ENCODE measurements around the gene PUM2.

PUM2 gene

DNA sequence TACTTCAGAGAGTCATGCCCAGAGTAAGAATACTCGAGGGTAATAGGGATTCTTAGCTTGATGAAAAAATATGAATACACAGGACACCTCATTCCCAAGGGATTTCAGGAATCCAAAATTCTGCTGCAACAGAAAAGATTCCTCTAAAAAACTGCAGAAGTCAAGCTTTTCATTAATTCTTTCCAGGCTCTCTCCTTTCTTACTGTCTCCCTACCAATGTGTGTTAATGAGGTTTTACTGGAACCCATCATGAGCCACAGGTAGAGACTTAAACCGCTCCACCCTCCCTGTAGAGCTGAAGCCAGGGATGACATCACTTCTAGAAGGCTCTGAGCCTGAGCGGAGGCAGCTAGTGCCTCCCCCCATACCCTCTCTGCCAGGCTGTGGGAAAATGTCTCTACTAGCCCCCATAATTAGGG, 129.1 kb downstream of the PUM2 start:
- no peak for DNase-seq
- TF ChIP-seq POLR2A (IDR thresholded peaks at IDR 0.05; ENCODE audit: low read length) (no peak), GATA1 (IDR thresholded peaks at IDR 0.05; ENCODE audit: low read depth, low read length) (no peak)

GRCh38 chr2:20220806-20221554, 129.7 kb downstream of the PUM2 start:
- DNase-seq, result no peak

DNA sequence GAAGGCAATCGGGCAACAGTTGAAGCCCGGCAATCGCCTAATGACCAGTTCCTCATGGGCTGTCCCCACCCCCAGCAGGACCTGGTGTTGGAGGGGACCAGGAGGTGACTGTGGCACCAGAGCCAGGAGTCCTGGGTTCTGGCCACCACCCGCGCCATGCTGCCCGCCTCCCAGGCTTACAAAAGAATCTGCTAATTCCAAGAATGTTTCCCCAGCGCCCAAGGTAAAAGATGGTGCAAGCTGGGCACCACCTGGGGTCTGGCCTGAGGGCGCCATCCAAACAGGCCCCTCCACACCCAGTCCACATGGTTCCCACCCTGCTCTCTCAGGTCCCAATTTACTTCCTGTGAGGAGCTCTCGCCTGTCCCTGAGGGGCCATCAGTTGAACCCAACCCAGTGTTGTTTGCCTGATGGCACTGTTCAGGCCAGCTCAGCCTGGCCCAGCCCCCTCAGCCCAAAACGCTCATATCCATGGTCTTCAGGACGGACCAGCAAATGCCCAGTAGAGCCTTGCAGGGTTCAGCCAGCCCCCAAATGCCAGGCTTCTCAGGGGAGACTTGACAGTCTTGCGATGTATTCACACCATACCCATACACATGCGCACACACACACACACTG, 130.8 kb downstream of the PUM2 start:
- no peak for DNase-seq
- TF ChIP-seq GATA1 (IDR thresholded peaks at IDR 0.05; ENCODE audit: low read depth, low read length), result no peak
- TF ChIP-seq POLR2A (IDR thresholded peaks at IDR 0.05; ENCODE audit: low read length), result no peak

More at GRCh38 chr2:20220806-20221554, 129.7 kb downstream of the PUM2 start:
- TF ChIP-seq POLR2A (IDR thresholded peaks at IDR 0.05; ENCODE audit: low read length), result no peak

DNA sequence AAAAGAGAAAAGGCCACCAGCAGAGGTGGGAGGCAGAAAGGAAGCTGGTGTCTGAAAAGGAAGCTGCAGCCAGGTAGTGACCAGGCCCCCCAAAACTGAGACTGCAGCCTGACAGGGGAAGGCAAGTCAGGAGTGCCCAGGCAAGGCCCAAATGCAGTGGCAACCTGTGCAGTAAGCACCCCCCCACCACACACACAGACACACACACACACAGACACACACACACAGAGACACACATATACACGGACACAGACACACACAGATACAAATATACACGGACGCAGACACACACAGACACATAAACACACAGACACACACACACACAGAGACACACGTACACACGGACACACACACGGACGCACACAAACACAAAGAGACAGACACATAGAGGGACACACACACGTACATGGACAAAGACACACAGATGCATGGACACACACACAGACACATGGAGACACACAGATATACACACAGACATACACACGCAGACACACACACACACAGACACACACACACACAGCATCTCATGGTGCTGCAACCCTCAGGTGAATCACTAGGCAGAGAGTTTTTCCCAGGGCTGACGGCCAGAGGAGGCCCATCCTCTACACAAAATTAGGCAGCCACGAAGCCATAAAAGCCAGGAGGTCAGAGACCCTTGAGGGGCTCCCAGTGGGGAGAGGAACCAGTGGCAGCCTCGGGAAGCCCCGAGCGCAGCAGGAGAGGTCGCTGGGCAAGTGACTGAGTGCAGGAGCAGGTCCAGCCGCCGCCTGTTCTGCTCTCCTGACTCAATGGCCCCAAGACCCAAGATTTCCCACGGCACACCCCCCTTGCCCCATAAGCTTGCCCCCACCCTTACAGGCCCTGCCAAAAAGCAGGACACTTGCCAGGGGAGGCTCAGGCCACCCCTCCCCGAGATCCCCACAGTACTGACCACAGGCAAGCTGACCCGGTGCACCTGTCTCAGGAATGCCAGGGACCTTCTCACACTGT, 132.0 kb downstream of the PUM2 start:
- no peak for DNase-seq
- TF ChIP-seq GATA1 (IDR thresholded peaks at IDR 0.05; ENCODE audit: low read depth, low read length), result no peak
- TF ChIP-seq POLR2A (IDR thresholded peaks at IDR 0.05; ENCODE audit: low read length), result no peak

DNA sequence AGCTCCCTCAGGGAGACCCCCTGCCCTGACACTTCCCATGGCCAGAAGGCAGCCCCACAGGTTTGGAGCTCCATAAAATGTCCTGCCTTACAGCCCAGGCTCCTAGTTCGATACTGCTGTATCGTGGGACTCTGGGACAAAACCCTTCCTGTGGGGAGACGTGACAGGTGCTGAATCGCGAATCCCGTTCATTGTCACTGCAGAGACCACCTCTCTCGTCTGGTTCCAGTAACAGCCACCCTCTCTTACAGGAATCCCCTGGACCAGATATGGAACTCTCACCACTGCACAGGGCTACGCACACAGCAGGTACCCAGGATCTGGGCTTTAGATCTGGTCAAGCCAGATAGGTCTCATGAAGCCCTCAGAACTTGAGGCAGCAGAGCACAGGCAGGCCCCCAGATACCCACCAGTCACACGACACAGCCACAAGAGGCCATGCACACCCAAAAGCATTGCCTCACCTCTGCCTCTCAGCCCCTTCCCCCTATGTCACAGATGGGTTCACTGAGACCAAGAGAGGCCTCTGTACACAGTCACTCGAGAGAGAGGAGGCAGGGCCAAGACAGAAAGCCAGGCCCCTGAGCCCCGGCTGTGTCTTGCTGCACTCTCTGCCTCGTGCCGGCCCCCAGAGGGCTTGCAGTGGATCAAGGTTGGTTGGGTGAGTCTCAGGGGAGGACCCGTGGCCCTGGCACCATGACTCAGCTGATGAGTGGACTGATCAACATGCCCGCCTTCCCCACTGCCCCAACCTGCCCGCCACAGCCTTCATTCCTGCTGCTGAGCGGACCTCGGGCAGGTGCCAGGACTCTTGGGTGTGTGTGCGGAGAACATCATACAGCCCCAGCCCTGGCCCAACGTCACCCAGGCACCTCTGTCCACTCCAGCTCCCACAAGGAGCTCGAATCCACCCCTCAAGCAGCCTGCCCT, 133.3 kb downstream of the PUM2 start:
- DNase-seq, result no peak
- no peak for TF ChIP-seq GATA1 (IDR thresholded peaks at IDR 0.05; ENCODE audit: low read depth, low read length)
- no peak for TF ChIP-seq POLR2A (IDR thresholded peaks at IDR 0.05; ENCODE audit: low read length)

DNA sequence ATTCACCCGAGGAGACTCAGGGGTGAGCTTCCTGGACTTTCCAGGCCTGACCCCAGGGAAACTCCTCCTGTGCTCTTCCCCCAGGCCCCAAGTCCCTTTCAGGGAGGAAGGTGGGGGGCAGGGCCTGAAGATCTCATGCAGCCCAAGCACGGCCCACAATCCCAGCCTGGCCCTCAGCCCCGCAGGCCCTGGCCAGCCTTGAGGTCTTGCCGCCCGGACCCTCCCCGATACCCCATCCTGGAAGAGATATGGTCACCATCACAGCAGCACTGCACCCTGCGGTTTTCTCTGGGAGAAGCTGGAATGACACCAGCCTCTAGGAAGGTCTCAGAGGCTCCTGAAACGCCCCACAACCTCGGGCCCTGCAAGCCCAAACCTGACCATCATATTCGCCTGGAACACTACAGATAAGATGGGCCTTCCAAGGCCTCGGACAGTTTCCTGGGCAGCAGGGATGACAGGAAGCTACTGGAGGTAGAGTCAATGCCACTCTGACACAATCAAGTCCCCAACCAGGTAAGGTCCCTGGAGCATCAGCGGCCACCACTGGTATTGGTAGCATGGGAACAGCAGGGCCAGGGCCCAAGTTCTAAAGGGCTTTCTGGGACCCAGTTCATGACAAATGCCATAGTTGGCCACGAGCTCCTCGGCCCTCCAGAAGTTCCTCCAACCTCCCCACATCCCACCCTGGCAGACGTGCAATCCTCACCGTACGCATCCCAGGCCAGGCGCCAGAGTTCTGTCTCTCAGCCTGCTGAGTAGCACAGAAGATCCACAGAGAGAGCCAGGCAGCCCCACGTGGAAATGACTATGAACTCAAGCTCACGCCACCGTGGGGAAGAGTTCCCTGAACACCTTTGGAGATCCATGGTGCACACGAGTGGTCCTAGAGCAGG, 134.3 kb downstream of the PUM2 start:
- TF ChIP-seq GATA1 (IDR thresholded peaks at IDR 0.05; ENCODE audit: low read depth, low read length) (no peak), POLR2A (IDR thresholded peaks at IDR 0.05; ENCODE audit: low read length) (no peak)

GRCh38 chr2:20215183-20216040, 135.2 kb downstream of the PUM2 start:
- TF ChIP-seq POLR2A (IDR thresholded peaks at IDR 0.05; ENCODE audit: low read length) (no peak), GATA1 (IDR thresholded peaks at IDR 0.05; ENCODE audit: low read depth, low read length) (no peak)

More for the DNA sequence above, 134.3 kb downstream of the PUM2 start:
- DNase-seq, result no peak

GRCh38 chr2:20214566-20215182, 136.0 kb downstream of the PUM2 start:
- TF ChIP-seq GATA1 (IDR thresholded peaks at IDR 0.05; ENCODE audit: low read depth, low read length) (no peak), POLR2A (IDR thresholded peaks at IDR 0.05; ENCODE audit: low read length) (no peak)
- no peak for DNase-seq

More at GRCh38 chr2:20215183-20216040, 135.2 kb downstream of the PUM2 start:
- no peak for DNase-seq

- no peak for TF ChIP-seq GATA1 (IDR thresholded peaks at IDR 0.05; ENCODE audit: low read depth, low read length)
- TF ChIP-seq POLR2A (IDR thresholded peaks at IDR 0.05; ENCODE audit: low read length), result no peak
- no peak for DNase-seq
These were observed 136.7 kb downstream of the PUM2 start for GRCh38 chr2:20213651-20214565.

All from erythroblast (primary cell).